K562 (cell line): Measurements from ENCODE around the gene CLEC2D. TPM values are rescaled to one million over a fixed set of nuclear protein-coding genes. Genes with fewer than 3 reads are reported as not detected.

Source experiments
- ATAC-seq: fragments of 200-7000 bp; cut with Tn5 transposase; 3 replicates; pipeline ENCODE4 v1.9.1; 2020; ENCODE audit warnings: moderate library complexity
- BruUV-seq: library from RNA; stranded (reverse); fragments of 400-500 nt; replicated peaks from 2 replicates; lab custom pipeline; 2021; lab: Mats Ljungman, UMichigan
- CTCF ChIA-PET: fragments of 300-600 bp; formaldehyde crosslinking; extraction: SDS; loops from one replicate; lab custom pipeline; 2021; ENCODE audit warnings: low intra/inter-chr PET ratio; lab: Yijun Ruan, JAX
- POLR2A ChIA-PET: fragments of 300-600, 350-650 bp; sonication (Branson Sonifier 250); formaldehyde crosslinking; extraction: SDS; loops from one replicate; lab custom pipeline; 2021; ENCODE audit warnings: antibody characterized with exemption, inconsistent platforms; lab: Yijun Ruan, JAX
- DNase-seq, 4 experiments: peaks; one replicate each; pipeline versions ENCODE4 v3.0.0 to v3.0.0-alpha.2; 2011 to 2018; ENCODE audit warnings: low spot score in 3 of 4, mixed read lengths in 3 of 4; ENCODE audit errors: extremely low read depth in 1 of 4
- FAIRE-seq: peaks from 2 replicates; lab custom pipeline; 2011; peaks lifted over from hg19 to GRCh38; lab: Jason Lieb, UNC
- H2AFZ ChIP-seq: 2 replicates; pipeline ENCODE4 v1.6.0; 2011; ENCODE audit warnings: low read depth, low read length, control low read depth, inconsistent platforms
- H3K27ac ChIP-seq: fragments of 200-600 bp; 3 replicates; pipeline ENCODE4 v1.8.0; 2011; ENCODE audit warnings: low read depth, mild to moderate bottlenecking, control low read depth, inconsistent platforms, low read length, moderate library complexity, mixed read lengths; ENCODE audit errors: extremely low read depth
- H3K27me3 ChIP-seq, 2 experiments: fragments of 300-600 bp in 1 of 2; 2 replicates in 1 of 2; 3 replicates in 1 of 2; pipeline versions ENCODE4 v1.6.0 to v1.8.0; 2011; ENCODE audit warnings: inconsistent platforms in 2 of 2, low read length in 2 of 2, mild to moderate bottlenecking in 1 of 2, mixed read lengths in 1 of 2, moderate library complexity in 1 of 2; ENCODE audit not compliant: control insufficient read depth in 2 of 2, insufficient read depth in 2 of 2
- H3K36me3 ChIP-seq: fragments of 300-600 bp; 3 replicates; pipeline ENCODE4 v1.8.0; 2011; ENCODE audit warnings: mild to moderate bottlenecking, low read length, inconsistent platforms; ENCODE audit not compliant: control insufficient read depth, insufficient read depth
- H3K4me1 ChIP-seq, 2 experiments: fragments of 200-600 bp in 1 of 2; replicated peaks in 1 of 2; 2 replicates in 1 of 2; 3 replicates in 1 of 2; pipeline versions ENCODE4 v1.5.1 to v1.8.0; 2011; ENCODE audit warnings: inconsistent platforms in 2 of 2, low read length in 2 of 2, mild to moderate bottlenecking in 1 of 2, mixed read lengths in 1 of 2, moderate library complexity in 1 of 2; ENCODE audit not compliant: control insufficient read depth in 2 of 2, insufficient read depth in 2 of 2
- H3K4me2 ChIP-seq: 2 replicates; pipeline ENCODE4 v1.6.1; 2011; ENCODE audit warnings: low read length, control low read depth, inconsistent platforms, mixed read lengths; ENCODE audit not compliant: insufficient read depth
- H3K4me3 ChIP-seq: fragments of 200-600 bp; sonication (generic), shearing (Covaris generic); 2 replicates; pipeline ENCODE4 v1.5.1; 2016; ENCODE audit warnings: control low read depth, inconsistent platforms
- H3K79me2 ChIP-seq: fragments of 200-600 bp; 3 replicates; pipeline ENCODE4 v1.8.0; 2011; ENCODE audit warnings: low read length, inconsistent platforms; ENCODE audit not compliant: control insufficient read depth, insufficient read depth
- H3K9ac ChIP-seq, 2 experiments: 2 replicates each; pipeline versions ENCODE4 v1.6.0 to v1.6.1; 2011; ENCODE audit warnings: low read depth in 2 of 2, low read length in 2 of 2, control low read depth in 1 of 2, inconsistent platforms in 1 of 2, mild to moderate bottlenecking in 1 of 2, mixed read lengths in 1 of 2; ENCODE audit not compliant: insufficient read depth in 1 of 2
- H3K9me1 ChIP-seq: one replicate; pipeline ENCODE4 v1.6.0; 2011; ENCODE audit warnings: inconsistent platforms, mild to moderate bottlenecking, low read length, moderate library complexity; ENCODE audit not compliant: control insufficient read depth, insufficient read depth
- H3K9me3 ChIP-seq: replicated peaks from 2 replicates; pipeline ENCODE4 v1.5.1; 2011; ENCODE audit warnings: low read depth, low read length, inconsistent platforms; ENCODE audit not compliant: control insufficient read depth, insufficient read depth
- H4K20me1 ChIP-seq: replicated peaks from 2 replicates; pipeline ENCODE4 v1.6.1; 2011; ENCODE audit warnings: low read length, inconsistent platforms, mixed read lengths; ENCODE audit not compliant: control insufficient read depth, insufficient read depth
- CHD1 ChIP-seq: fragments of 200-600 bp; sonication (generic); IDR thresholded peaks from one replicate; pipeline ENCODE4 v1.6.1; 2012; ENCODE audit warnings: mild to moderate bottlenecking, moderate library complexity, low read length, inconsistent platforms
- CREBBP ChIP-seq: IDR thresholded peaks from one replicate; pipeline ENCODE4 v1.6.1; 2012; ENCODE audit warnings: low read depth, mild to moderate bottlenecking, control low read depth, inconsistent platforms, low read length
- GATAD2B ChIP-seq: fragments of 450-650 bp; IDR thresholded peaks from 2 replicates; pipeline ENCODE4 v1.6.1; 2017; ENCODE audit warnings: mild to moderate bottlenecking, borderline replicate concordance
- RB1 ChIP-seq: fragments of 450-650 bp; IDR thresholded peaks from 2 replicates; pipeline ENCODE4 v1.6.1; 2017; ENCODE audit warnings: low read depth, mild to moderate bottlenecking
- SMARCE1 ChIP-seq: fragments of 450-650 bp; IDR thresholded peaks from 2 replicates; pipeline ENCODE4 v1.7.1; 2016; ENCODE audit warnings: mild to moderate bottlenecking
- ZNF699 ChIP-seq: fragments of 250-450 bp; sonication (Bioruptor Pico); IDR thresholded peaks from 2 replicates; pipeline ENCODE4 v1.8.0; 2021; ENCODE audit warnings: mild to moderate bottlenecking, moderate library complexity; ENCODE audit not compliant: insufficient replicate concordance
- WGBS: fragments of 100-300 bp; shearing (Covaris generic); methylation state at CpG from one replicate; pipeline ENCODE4 v1.1.6; 2016; ENCODE audit warnings: low coverage, mixed read lengths; ENCODE audit not compliant: insufficient coverage; ENCODE audit errors: missing lambda C conversion rate; 5-methylcytosine and 5-hydroxymethylcytosine counted together
- in situ Hi-C: fragments of 300-500 bp; cut with MboI; formaldehyde crosslinking; loops from 4 replicates; pipeline ENCODE4 v1.15.0; 2018; ENCODE audit warnings: inconsistent platforms, mixed read lengths
- intact Hi-C: fragments of 100-400 bp; cut with micrococcal nuclease; formaldehyde crosslinking; loops from 2 replicates; pipeline ENCODE4 v1.14.2; 2022
- polyA plus RNA-seq, 8 experiments: library from polyadenylated mRNA; depleted of rRNA in 4 of 8; stranded (reverse) in 5 of 8; unstranded in 3 of 8; fragments of >200 nt; fragmentation: Nextera tagmentation in 2 of 8; fragmentation: Illumina TruSeq in 1 of 8; extraction: Ambion mirVana in 2 of 8; extraction: Trizol in 1 of 8; gene quantifications; 2 replicates each; pipeline versions ENCODE4 v1.2.1 to v1.2.3, GENCODE V29; 2011 to 2014; ENCODE audit warnings: inconsistent platforms in 1 of 8, missing spikeins in 1 of 8
- total RNA-seq, 7 experiments: library from RNA; depleted of rRNA in 6 of 7; stranded (reverse); fragments of >200 nt in 6 of 7; fragmentation: Illumina TruSeq in 2 of 7; extraction: Trizol in 2 of 7; gene quantifications; 2 replicates each; pipeline versions ENCODE4 v1.2.1 to v1.2.3, GENCODE V29; 2011 to 2021; ENCODE audit warnings: low replicate concordance in 1 of 7
- TF ChIP-seq, protein P1 (sequence below): fragments of 250-450 bp; sonication (Bioruptor Pico); IDR thresholded peaks from 2 replicates; pipeline ENCODE4 v1.4.0; 2020
- TF ChIP-seq, protein P2 (sequence below), 3 experiments: IDR thresholded peaks in 2 of 3; conservative IDR thresholded peaks in 1 of 3; 2 replicates each; pipeline ENCODE4 v1.5.1; 2011 to 2012; ENCODE audit warnings: low read length in 3 of 3, mild to moderate bottlenecking in 3 of 3, control low read depth in 2 of 3, improper control_type of control experiment in 1 of 3, inconsistent platforms in 1 of 3, low read depth in 1 of 3, mixed read lengths in 1 of 3, moderate library complexity in 1 of 3; ENCODE audit not compliant: insufficient read depth in 2 of 3
- TF ChIP-seq, protein P3 (sequence below), 2 experiments: fragments of 250-450 bp in 1 of 2; fragments of 450-650 bp in 1 of 2; sonication (Bioruptor Pico) in 1 of 2; IDR thresholded peaks; 2 replicates each; pipeline versions ENCODE4 v1.6.1 to v1.8.0; 2016 to 2021; ENCODE audit warnings: mild to moderate bottlenecking in 2 of 2, moderate library complexity in 2 of 2, missing compliant biosample characterization in 1 of 2, missing genetic modification characterization in 1 of 2

CLEC2D gene
- total and polyA plus RNA-seq, 9 of the 15 experiments (the other 6 are each of a cell fraction or from before 2014, with no cell fraction given): 1.4 to 5.0 (median 2.2) TPM

GRCh38 chr12:9636851-9637206, 32.7 kb upstream of the CLEC2D start:
- H3K27me3 ChIP-seq: no peaks in the 10 kb centered on the region
- H3K36me3 ChIP-seq: no peaks in the 10 kb centered on the region
- BruUV-seq: no TSS peak
- H3K4me1 ChIP-seq: no peaks in the 10 kb centered on the region; a peak in 1 of 5 replicates
- DNase-seq (peak; percentile 5 to 34 (median 9)), FAIRE-seq (no peak), ATAC-seq (peak; percentile 33; the same call in 2 of the 3 replicates)
- peak overlapping the region; percentile 25; the same call in 1 of the 2 replicates for H2AFZ ChIP-seq
- no peaks in the 10 kb centered on the region for H3K79me2 ChIP-seq
- TF ChIP-seq SMARCE1: no peak
- TF ChIP-seq, protein P1, sequence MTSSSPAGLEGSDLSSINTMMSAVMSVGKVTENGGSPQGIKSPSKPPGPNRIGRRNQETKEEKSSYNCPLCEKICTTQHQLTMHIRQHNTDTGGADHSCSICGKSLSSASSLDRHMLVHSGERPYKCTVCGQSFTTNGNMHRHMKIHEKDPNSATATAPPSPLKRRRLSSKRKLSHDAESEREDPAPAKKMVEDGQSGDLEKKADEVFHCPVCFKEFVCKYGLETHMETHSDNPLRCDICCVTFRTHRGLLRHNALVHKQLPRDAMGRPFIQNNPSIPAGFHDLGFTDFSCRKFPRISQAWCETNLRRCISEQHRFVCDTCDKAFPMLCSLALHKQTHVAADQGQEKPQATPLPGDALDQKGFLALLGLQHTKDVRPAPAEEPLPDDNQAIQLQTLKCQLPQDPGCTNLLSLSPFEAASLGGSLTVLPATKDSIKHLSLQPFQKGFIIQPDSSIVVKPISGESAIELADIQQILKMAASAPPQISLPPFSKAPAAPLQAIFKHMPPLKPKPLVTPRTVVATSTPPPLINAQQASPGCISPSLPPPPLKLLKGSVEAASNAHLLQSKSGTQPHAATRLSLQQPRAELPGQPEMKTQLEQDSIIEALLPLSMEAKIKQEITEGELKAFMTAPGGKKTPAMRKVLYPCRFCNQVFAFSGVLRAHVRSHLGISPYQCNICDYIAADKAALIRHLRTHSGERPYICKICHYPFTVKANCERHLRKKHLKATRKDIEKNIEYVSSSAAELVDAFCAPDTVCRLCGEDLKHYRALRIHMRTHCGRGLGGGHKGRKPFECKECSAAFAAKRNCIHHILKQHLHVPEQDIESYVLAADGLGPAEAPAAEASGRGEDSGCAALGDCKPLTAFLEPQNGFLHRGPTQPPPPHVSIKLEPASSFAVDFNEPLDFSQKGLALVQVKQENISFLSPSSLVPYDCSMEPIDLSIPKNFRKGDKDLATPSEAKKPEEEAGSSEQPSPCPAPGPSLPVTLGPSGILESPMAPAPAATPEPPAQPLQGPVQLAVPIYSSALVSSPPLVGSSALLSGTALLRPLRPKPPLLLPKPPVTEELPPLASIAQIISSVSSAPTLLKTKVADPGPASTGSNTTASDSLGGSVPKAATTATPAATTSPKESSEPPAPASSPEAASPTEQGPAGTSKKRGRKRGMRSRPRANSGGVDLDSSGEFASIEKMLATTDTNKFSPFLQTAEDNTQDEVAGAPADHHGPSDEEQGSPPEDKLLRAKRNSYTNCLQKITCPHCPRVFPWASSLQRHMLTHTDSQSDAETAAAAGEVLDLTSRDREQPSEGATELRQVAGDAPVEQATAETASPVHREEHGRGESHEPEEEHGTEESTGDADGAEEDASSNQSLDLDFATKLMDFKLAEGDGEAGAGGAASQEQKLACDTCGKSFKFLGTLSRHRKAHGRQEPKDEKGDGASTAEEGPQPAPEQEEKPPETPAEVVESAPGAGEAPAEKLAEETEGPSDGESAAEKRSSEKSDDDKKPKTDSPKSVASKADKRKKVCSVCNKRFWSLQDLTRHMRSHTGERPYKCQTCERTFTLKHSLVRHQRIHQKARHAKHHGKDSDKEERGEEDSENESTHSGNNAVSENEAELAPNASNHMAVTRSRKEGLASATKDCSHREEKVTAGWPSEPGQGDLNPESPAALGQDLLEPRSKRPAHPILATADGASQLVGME (CRISPR knock-in tag): no peak
- TF ChIP-seq RB1: no peak
- no peak for TF ChIP-seq CHD1
- TF ChIP-seq, protein P2, sequence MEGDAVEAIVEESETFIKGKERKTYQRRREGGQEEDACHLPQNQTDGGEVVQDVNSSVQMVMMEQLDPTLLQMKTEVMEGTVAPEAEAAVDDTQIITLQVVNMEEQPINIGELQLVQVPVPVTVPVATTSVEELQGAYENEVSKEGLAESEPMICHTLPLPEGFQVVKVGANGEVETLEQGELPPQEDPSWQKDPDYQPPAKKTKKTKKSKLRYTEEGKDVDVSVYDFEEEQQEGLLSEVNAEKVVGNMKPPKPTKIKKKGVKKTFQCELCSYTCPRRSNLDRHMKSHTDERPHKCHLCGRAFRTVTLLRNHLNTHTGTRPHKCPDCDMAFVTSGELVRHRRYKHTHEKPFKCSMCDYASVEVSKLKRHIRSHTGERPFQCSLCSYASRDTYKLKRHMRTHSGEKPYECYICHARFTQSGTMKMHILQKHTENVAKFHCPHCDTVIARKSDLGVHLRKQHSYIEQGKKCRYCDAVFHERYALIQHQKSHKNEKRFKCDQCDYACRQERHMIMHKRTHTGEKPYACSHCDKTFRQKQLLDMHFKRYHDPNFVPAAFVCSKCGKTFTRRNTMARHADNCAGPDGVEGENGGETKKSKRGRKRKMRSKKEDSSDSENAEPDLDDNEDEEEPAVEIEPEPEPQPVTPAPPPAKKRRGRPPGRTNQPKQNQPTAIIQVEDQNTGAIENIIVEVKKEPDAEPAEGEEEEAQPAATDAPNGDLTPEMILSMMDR (IDR thresholded peaks at IDR 0.05 in 2 of 3, conservative IDR thresholded peaks at IDR 0.05 in 1 of 3; ENCODE audit: insufficient read depth in 2 of 3, low read depth in 1 of 3, low read length in 3 of 3): peak in 2 of 3 experiments; percentile 28 to 48; a peak in 3 of 6 replicates
- no peak for TF ChIP-seq ZNF699 (CRISPR knock-in tag)
- TF ChIP-seq, protein P3, sequence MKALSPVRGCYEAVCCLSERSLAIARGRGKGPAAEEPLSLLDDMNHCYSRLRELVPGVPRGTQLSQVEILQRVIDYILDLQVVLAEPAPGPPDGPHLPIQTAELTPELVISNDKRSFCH (CRISPR knock-in tag; IDR thresholded peaks at IDR 0.05): no peak
- TF ChIP-seq, protein P3 (tag; IDR thresholded peaks at IDR 0.05): no peak
- TF ChIP-seq CREBBP: no peak
- TF ChIP-seq GATAD2B: no peak
- H3K4me2 ChIP-seq: no peak overlapping the region
- POLR2A ChIA-PET: interaction anchor here (1.0 kb wide), 1 partner anchor 11 kb away, joined by 3 read pairs; no protein-coding TSS in a partner anchor
- no peak overlapping the region for H3K9ac ChIP-seq
- CTCF ChIA-PET: interaction anchor here (0.6 kb wide), 1 partner anchor 74 kb away, joined by 3 read pairs; no protein-coding TSS in a partner anchor
- H4K20me1 ChIP-seq: no peaks in the 10 kb centered on the region
- 30% methylated on average over 5 of the region's 5 CpGs for WGBS
- intact Hi-C loops: no loop called here
- no peak overlapping the region for H3K27ac ChIP-seq
- no peaks in the 10 kb centered on the region for H3K9me1 ChIP-seq
- in situ Hi-C loops: loop anchor here (25.0 kb wide), 1 partner anchor 300 kb away; no protein-coding TSS in a partner anchor
- H3K9me3 ChIP-seq: no peaks in the 10 kb centered on the region; the same call in 1 of the 2 replicates
- H3K4me3 ChIP-seq: no peak overlapping the region
